Panc1 (cell line): ENCODE data around the gene ENOX1.

ENCODE experiments used
- CTCF ChIP-seq: fragments of 450-650 bp; IDR thresholded peaks from 2 replicates; pipeline ENCODE4 v1.5.1; 2017; ENCODE audit warnings: mild to moderate bottlenecking
- POLR2AphosphoS5 ChIP-seq: IDR thresholded peaks from 2 replicates; pipeline ENCODE4 v1.6.1; 2012; ENCODE audit warnings: mild to moderate bottlenecking, low read depth, low read length, moderate library complexity
- SIN3A ChIP-seq: IDR thresholded peaks from 2 replicates; pipeline ENCODE4 v1.6.1; 2012; ENCODE audit warnings: low read depth, mild to moderate bottlenecking, low read length, moderate library complexity, borderline replicate concordance; ENCODE audit not compliant: insufficient read depth
- TCF7L2 ChIP-seq: IDR thresholded peaks from 2 replicates; pipeline ENCODE4 v1.6.1; 2011; ENCODE audit warnings: mild to moderate bottlenecking, low read depth, low read length, inconsistent platforms

- no peak for TF ChIP-seq CTCF
- TF ChIP-seq SIN3A, result no peak
- TF ChIP-seq TCF7L2, result no peak
- no peak for TF ChIP-seq POLR2AphosphoS5
Observed at GRCh38 chr13:43360171-43360570, 426.6 kb downstream of the ENOX1 start.
